D721Med (cell line): ENCODE data around the gene ATP8A2.

Source experiments
- DNase-seq: peaks from one replicate; pipeline ENCODE4 v3.0.0; 2011; ENCODE audit warnings: low spot score; ENCODE audit not compliant: insufficient read length
- FAIRE-seq: peaks from 2 replicates; lab custom pipeline; 2011; peaks lifted over from hg19 to GRCh38; lab: Jason Lieb, UNC
- TF ChIP-seq, protein P1 (sequence below): IDR thresholded peaks from 2 replicates; pipeline ENCODE4 v1.5.1; 2012; ENCODE audit warnings: mild to moderate bottlenecking, control low read depth; ENCODE audit not compliant: insufficient read depth; ENCODE audit errors: missing control alignments

The ATP8A2 gene

DNA sequence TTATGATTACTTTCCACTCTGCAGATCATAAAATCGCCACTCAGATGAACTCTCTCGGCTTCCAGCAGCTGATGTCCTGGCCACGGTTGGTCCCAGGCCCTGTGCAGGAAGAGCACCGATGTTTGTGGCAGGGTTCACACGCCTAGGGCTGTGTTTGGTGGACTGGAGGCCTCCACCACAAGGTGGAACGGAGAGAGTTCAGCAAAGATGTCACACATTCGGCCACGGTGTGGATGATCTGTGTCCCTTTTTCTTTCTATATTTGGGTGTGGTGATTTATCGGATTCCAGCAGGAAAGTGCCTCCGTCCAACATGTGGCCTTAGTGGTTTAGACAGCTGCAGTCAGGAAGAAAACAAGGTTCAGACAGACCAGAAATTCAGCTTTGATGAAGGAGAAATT, 680.6 kb downstream of the ATP8A2 start:
- TF ChIP-seq, protein P1, sequence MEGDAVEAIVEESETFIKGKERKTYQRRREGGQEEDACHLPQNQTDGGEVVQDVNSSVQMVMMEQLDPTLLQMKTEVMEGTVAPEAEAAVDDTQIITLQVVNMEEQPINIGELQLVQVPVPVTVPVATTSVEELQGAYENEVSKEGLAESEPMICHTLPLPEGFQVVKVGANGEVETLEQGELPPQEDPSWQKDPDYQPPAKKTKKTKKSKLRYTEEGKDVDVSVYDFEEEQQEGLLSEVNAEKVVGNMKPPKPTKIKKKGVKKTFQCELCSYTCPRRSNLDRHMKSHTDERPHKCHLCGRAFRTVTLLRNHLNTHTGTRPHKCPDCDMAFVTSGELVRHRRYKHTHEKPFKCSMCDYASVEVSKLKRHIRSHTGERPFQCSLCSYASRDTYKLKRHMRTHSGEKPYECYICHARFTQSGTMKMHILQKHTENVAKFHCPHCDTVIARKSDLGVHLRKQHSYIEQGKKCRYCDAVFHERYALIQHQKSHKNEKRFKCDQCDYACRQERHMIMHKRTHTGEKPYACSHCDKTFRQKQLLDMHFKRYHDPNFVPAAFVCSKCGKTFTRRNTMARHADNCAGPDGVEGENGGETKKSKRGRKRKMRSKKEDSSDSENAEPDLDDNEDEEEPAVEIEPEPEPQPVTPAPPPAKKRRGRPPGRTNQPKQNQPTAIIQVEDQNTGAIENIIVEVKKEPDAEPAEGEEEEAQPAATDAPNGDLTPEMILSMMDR, result no peak
- DNase-seq (no peak), FAIRE-seq (no peak)

DNA sequence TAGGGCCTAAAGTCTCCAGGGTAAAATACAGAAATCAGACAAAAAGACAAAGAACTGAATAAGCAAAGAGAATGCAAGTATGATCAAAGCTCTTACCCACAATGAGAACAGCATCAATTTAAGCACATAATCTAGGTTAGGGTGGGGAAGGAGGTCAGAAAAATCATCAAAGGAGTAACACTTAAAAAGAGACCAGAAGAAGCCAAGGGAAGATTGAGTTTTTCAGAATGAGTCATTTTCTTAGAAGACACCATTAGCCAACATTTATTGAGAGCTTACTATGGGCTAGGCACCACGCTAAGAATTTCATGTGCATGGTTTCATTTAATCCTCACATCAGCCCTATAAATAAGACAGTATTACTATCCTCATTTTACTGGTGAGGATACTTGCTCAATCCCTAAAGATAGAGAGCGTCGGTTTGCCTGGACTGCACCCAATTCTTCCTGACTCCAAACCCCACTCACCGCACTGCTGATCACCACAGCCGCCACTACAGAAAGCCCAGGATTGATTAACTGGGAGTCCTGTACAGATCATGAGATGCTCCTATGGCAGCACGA, 681.7 kb downstream of the ATP8A2 start:
- FAIRE-seq, result no peak
- TF ChIP-seq, protein P1, result no peak
- DNase-seq, result no peak

DNA sequence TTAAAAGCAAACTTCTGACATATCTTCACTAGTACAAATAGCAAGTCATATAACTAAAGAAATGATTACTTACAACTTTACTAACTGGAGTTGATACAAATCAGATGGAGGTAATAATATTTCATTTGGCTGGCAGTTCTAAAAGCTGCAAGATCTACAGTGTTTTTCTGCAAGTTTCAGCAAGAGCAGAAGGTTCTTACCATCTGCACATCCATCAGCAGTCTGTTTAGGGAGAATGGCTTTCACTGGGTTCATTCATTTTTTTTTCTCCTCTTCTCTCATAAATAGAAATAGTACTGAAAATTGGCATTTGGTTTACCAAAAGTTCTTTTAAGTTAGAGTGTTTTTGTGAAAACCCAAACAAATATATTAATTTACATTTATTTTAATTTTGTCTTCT, 683.1 kb downstream of the ATP8A2 start:
- DNase-seq (no peak), FAIRE-seq (no peak)
- TF ChIP-seq, protein P1, result no peak

DNA sequence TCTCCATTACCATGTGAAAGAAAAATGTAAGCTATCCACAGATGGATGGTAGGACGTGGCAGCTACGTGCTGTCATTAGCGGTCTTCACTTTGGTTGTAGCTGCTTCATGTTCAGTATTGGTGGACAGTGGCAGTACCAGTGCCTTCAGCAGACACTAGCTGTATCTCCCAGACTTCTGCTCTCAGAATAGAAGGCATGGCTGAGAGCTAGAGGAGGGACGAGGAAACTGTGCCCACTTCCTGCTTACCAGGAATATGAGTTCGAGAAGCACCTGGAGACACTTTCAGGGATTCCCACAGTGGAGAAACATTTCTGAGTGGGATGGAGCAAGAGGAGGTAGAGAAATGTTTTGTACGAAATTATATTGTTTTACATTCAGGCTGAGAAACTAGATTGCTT, 686.9 kb downstream of the ATP8A2 start:
- TF ChIP-seq, protein P1, result no peak
- DNase-seq, result no peak
- no peak for FAIRE-seq

DNA sequence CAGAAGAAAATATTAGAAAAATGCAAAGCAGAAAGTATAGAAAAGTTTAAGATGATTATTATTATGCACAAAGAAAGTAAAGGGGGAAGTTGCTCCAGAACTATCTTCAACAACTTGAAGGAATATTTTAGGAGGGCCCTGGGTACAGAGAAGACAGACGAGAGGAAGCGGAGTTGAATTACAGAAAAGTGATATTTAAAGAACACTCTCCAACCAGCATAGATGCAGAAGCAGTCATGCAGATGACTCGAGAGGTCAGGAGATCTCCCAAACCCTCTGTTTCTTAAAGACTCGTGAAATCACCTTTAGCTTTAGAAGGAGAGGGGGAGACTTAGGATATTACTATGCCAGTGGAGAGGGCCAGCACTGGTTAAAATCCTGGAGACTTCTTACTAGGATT, 688.6 kb downstream of the ATP8A2 start:
- no peak for DNase-seq
- TF ChIP-seq, protein P1, result no peak
- no peak for FAIRE-seq

DNA sequence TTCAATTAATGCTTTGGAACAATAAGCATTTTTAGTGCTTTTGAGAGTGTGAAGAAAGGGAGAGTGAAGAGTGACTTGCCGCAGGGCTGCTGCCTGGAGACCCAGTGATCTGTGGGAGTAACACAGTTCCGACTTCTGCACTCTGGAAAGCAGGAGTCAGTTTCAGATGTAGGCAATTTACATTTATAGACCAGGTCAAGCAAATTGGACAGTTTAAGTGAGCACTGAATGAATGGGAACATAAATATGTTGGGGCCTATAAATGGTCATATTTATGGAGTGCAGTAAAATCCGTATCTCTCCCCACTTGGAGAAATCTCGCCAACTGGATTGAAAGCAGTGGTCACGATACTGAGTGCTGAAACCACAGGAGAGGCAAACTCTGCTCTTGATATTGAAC, 689.5 kb downstream of the ATP8A2 start:
- DNase-seq, result no peak
- TF ChIP-seq, protein P1, result no peak
- no peak for FAIRE-seq

DNA sequence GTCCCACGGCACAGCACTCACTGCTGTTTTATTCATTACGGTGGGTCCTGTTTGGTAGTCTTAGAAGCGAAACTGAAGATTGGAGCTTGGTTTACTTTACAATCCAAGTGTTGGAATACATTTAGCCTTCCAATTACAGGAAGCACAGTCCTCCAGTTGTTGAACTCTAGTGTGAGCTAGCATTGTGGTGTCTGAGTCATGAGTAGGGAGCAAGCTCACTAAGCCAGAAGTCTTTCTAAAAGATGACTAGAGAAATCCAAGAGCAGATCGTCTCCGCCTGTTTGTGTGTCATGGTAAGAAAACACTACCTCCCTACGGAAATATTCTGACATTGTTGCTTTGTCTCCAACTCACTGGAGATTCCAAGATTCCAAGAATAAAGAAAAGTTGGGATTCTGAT, 690.2 kb downstream of the ATP8A2 start:
- TF ChIP-seq, protein P1, result no peak
- FAIRE-seq (no peak), DNase-seq (no peak)
